Measurements from ENCODE around the gene VCL.

DNA sequence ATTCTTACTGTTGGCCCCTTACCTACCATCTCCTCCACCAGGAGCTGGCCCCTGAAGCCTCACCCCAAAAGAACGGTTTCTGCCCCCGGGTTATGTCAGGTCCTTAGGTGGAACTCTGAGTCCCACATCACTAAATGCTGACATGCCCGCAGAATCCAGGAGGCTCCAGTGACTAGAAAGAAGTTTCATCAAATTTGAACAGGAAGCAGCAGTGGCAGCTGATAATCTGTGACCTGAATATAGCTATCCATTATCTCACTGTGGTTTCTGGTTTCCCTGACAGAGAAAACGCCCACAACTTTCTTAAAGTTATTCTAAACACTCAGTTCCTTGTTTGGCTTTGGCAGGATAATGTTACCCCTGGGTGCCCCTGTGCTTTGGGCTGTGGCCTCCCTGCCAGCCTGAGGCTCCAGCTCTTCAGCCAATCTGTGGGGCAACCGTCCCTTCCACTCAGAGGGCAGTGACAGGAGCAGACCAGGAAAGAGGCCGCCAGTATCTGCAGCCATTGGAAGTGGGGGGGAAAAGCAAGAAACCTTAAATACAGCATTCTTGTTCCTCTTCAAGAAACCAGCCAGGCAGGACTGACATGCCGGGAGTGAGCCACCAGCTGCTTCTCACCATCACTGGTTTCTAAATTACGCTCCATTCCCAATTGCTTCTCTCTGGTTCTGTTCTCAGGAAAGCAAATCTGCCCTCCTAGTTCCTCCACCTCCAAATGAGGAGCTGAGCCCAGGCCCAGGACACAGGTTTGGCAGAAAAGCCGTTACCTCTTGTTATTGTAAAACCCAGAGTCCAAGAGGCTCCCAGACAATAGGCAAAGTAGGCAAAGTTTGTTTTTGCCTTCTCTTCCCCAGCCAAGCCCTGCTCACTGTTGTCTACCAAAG is 41.2 kb upstream of the VCL start:
- TF ChIP-seq SIN3A (IDR thresholded peaks at IDR 0.05; ENCODE audit: borderline replicate concordance, insufficient read depth, low read depth, low read length) (no peak), CTCF (IDR thresholded peaks at IDR 0.05) (no peak), POLR2AphosphoS5 (IDR thresholded peaks at IDR 0.05; ENCODE audit: low read depth, low read length) (no peak), TCF7L2 (IDR thresholded peaks at IDR 0.05; ENCODE audit: low read depth, low read length) (0 out of 2 replicates have a peak, but pooled peaks have one; percentile 20)
- TF ChIP-seq, protein P1, sequence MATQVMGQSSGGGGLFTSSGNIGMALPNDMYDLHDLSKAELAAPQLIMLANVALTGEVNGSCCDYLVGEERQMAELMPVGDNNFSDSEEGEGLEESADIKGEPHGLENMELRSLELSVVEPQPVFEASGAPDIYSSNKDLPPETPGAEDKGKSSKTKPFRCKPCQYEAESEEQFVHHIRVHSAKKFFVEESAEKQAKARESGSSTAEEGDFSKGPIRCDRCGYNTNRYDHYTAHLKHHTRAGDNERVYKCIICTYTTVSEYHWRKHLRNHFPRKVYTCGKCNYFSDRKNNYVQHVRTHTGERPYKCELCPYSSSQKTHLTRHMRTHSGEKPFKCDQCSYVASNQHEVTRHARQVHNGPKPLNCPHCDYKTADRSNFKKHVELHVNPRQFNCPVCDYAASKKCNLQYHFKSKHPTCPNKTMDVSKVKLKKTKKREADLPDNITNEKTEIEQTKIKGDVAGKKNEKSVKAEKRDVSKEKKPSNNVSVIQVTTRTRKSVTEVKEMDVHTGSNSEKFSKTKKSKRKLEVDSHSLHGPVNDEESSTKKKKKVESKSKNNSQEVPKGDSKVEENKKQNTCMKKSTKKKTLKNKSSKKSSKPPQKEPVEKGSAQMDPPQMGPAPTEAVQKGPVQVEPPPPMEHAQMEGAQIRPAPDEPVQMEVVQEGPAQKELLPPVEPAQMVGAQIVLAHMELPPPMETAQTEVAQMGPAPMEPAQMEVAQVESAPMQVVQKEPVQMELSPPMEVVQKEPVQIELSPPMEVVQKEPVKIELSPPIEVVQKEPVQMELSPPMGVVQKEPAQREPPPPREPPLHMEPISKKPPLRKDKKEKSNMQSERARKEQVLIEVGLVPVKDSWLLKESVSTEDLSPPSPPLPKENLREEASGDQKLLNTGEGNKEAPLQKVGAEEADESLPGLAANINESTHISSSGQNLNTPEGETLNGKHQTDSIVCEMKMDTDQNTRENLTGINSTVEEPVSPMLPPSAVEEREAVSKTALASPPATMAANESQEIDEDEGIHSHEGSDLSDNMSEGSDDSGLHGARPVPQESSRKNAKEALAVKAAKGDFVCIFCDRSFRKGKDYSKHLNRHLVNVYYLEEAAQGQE (IDR thresholded peaks at IDR 0.05; ENCODE audit: insufficient read depth in 1 of 2, low read depth in 2 of 2, low read length in 1 of 2) = no peak

Measured in Panc1 (cell line).